Skeletal muscle tissue (tissue), 4 donors: ENCODE results near the gene POU6F2. TPM values are rescaled to one million over a fixed set of nuclear protein-coding genes. Genes with fewer than 3 reads are reported as not detected.
"Not testable (repeated sequence)": the region's sequence is repeated elsewhere in the genome, so short reads cannot be mapped to it uniquely, and the experiment has no call there.

Experiments
- H3K27ac ChIP-seq: one replicate; pipeline ENCODE4 v1.7.0; 2013; ENCODE audit warnings: mild to moderate bottlenecking, low read depth, low read length, inconsistent platforms
- H3K27me3 ChIP-seq, 3 donors: one replicate each; pipeline ENCODE4 v1.7.0; 2013; ENCODE audit warnings: low read length in 3 of 3; ENCODE audit not compliant: control insufficient read depth in 3 of 3, insufficient read depth in 3 of 3
- H3K36me3 ChIP-seq, 3 donors: one replicate each; pipeline ENCODE4 v1.7.0; 2013; ENCODE audit warnings: low read length in 3 of 3; ENCODE audit not compliant: control insufficient read depth in 3 of 3, insufficient read depth in 3 of 3
- H3K4me1 ChIP-seq, 3 donors: one replicate each; pipeline ENCODE4 v1.7.0; 2013; ENCODE audit warnings: low read length in 3 of 3, mild to moderate bottlenecking in 3 of 3; ENCODE audit not compliant: control insufficient read depth in 3 of 3, insufficient read depth in 3 of 3
- H3K4me3 ChIP-seq, 3 donors: one replicate each; pipeline ENCODE4 v1.7.0; 2013; ENCODE audit warnings: low read length in 3 of 3
- H3K9ac ChIP-seq, 3 donors: one replicate each; pipeline ENCODE4 v1.7.0; 2013; ENCODE audit warnings: low read length in 3 of 3, mild to moderate bottlenecking in 3 of 3, moderate library complexity in 2 of 3, low read depth in 1 of 3
- H3K9me3 ChIP-seq, 3 donors: one replicate each; pipeline ENCODE4 v1.7.0; 2013; ENCODE audit warnings: low read length in 3 of 3; ENCODE audit not compliant: control insufficient read depth in 3 of 3
- total RNA-seq: library from RNA; depleted of rRNA; stranded (reverse); fragments of >200 nt; gene quantifications from one replicate; pipeline ENCODE4 v1.2.3, GENCODE V29; 2014
- donor health status: Osteomylitis.

The POU6F2 gene
- total RNA-seq, 1 donor from 2014 or later, result not detected

DNA sequence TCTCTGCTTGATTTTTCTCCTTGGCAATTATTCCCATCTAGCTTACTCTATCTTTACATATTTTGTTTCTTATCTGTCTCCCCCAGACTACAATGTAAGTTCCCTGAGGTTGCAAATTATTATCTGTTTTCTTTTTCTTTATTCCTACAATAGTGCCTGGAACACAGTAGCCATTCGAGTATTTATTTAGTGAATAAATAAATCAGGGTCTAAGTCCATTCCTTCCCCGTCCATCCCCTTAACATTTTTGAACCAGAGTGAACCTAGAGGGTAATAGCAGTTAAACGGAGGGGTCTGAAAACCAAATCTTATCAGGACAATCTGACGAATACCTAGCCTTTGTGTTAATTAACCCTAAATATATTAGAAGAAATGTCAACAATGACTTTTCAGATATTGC lies 335.7 kb downstream of the POU6F2 start:
- H3K27ac ChIP-seq, result no peak overlapping the region
- no peaks in the 10 kb centered on the region for H3K4me1 ChIP-seq
- peaks cover 0 to 7% (median 4%) of the 10 kb centered on the region in 3 donors for H3K27me3 ChIP-seq
- H3K9ac ChIP-seq, result no peak overlapping the region
- no peak overlapping the region for H3K4me3 ChIP-seq
- no peaks in the 10 kb centered on the region for H3K9me3 ChIP-seq
- H3K36me3 ChIP-seq, result no peaks in the 10 kb centered on the region

DNA sequence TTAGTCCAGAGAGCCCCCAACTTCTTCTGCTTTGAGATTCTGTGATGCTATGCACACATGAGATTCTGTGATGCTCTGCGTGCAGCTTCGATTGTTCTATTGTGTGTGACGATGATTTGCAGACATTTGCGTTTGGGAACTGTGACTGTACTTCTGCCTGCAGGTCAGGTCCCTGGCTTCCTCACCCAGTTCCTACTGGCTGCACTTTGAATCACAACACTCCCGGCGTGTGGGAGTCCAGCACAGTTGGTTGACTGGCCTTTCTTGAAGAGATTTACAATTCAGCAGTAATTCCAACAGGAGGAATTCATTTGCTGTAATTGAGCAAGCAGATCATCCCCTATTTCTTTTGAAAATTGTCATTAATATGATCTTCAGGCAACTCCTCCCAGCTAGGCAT lies 336.3 kb downstream of the POU6F2 start:
- Histone ChIP-seq H3K36me3 (no peaks in the 10 kb centered on the region), H3K9ac (no peak overlapping the region), H3K9me3 (no peaks in the 10 kb centered on the region), H3K27me3 (peaks cover 0 to 5% (median 4%) of the 10 kb centered on the region in 3 donors), H3K27ac (no peak overlapping the region), H3K4me3 (no peak overlapping the region), H3K4me1 (no peaks in the 10 kb centered on the region)

DNA sequence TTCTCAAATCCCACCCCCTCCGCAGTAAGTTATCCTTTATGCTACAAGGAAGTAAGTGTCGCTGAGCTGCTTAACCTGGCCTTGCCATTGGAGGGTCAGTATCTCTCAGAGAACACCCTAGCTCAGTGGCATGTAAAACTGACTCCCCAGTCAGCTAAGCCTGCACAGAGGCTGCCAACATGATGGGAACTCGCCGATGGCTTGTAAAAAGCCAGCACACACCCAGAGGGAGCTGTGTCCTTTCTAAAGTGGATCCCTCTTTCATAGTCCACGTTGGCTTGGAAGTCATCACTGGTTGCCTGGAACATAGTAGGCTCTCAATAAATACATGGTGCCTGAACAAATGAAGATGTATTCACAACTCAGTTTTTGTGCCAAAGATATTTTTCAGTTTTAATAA lies 339.4 kb downstream of the POU6F2 start:
- Histone ChIP-seq H3K36me3 (no peaks in the 10 kb centered on the region), H3K27ac (no peak overlapping the region), H3K4me3 (no peak overlapping the region), H3K9ac (no peak overlapping the region), H3K4me1 (no peaks in the 10 kb centered on the region), H3K9me3 (no peaks in the 10 kb centered on the region), H3K27me3 (peaks cover 0 to 8% (median 4%) of the 10 kb centered on the region in 3 donors)

DNA sequence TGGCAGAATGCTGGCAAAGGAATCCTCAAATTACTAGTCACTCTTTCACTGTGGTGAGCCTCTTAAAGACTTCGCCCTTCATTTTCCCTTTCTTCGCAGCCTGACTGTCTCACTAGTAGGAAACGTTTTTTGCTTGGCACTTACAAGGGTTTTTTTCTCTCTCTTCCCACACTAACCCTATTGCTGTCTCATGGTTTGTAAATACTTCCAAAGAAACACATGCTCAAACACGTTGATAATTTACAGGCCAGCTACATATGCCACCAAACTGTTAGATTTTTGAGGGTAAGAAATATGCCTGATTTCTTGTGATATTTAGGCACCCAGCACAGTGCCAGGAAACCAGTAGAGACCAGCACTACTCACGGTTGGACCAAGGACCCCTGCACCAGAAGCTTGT lies 340.2 kb downstream of the POU6F2 start:
- H3K4me1 ChIP-seq, result no peaks in the 10 kb centered on the region
- H3K9me3 ChIP-seq, result no peaks in the 10 kb centered on the region
- no peak overlapping the region for H3K9ac ChIP-seq
- H3K27ac ChIP-seq, result no peak overlapping the region
- H3K27me3 ChIP-seq, result peaks cover 0 to 8% (median 4%) of the 10 kb centered on the region in 3 donors
- no peak overlapping the region for H3K4me3 ChIP-seq
- no peaks in the 10 kb centered on the region for H3K36me3 ChIP-seq

DNA sequence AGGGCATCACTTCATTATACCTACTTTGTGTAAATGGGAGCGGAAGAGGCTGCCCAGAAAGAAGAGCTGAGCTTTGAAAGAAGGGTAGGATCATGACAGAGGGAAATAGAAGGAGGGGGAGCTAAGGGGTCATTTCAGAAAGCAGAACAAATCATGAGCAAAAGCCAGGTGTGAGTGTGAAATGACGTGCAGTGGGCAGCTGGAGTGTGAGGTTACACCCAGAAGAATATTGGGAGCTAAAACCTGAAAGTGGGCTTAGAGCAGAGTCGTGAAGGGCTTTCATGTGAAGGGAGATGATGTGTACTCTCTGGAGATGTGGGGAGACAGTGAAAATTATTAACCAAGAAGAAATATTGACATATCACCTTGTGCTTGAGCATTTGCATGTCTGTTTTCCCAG lies 343.5 kb downstream of the POU6F2 start:
- Histone ChIP-seq H3K36me3 (no peaks in the 10 kb centered on the region), H3K9ac (no peak overlapping the region)

DNA sequence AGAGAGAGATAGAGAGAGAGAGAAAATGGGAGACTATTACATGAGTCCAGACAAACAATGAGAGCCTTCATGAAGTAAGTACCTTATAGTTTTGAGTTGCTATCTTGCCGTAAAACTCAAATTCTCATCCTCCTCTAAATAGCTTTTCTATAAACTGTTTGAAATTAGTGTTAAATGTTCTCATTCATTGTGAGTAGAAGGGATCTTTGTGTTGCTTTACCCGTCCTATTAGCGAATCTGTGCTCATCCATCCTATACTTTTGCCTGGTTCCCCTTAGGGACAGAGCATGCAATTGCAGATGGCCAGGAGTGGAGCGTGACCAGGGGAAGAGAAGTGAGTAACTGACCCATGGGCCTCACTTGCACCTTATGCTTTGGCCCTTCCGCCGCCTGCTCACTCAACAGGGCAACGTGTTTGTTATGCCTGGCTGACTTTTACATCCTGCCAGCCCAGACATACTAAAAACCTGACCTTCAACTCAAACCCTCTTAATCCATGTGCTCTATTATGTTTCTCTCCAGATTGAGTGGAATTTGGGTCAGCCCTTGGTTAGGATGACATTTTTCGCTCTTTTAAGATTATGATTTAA lies 344.3 kb downstream of the POU6F2 start:
- no peaks in the 10 kb centered on the region for H3K9me3 ChIP-seq
- no peak overlapping the region for H3K9ac ChIP-seq
- H3K4me3 ChIP-seq, result no peak overlapping the region
- H3K36me3 ChIP-seq, result no peaks in the 10 kb centered on the region
- no peak overlapping the region for H3K27ac ChIP-seq
- H3K4me1 ChIP-seq, result no peaks in the 10 kb centered on the region
- peaks cover 0 to 5% (median 0%) of the 10 kb centered on the region in 3 donors for H3K27me3 ChIP-seq

More for the DNA sequence above, 343.5 kb downstream of the POU6F2 start:
- Histone ChIP-seq H3K27me3 (peaks cover 0 to 5% (median 0%) of the 10 kb centered on the region in 3 donors), H3K4me1 (no peaks in the 10 kb centered on the region), H3K27ac (no peak overlapping the region), H3K4me3 (no peak overlapping the region), H3K9me3 (no peaks in the 10 kb centered on the region)

DNA sequence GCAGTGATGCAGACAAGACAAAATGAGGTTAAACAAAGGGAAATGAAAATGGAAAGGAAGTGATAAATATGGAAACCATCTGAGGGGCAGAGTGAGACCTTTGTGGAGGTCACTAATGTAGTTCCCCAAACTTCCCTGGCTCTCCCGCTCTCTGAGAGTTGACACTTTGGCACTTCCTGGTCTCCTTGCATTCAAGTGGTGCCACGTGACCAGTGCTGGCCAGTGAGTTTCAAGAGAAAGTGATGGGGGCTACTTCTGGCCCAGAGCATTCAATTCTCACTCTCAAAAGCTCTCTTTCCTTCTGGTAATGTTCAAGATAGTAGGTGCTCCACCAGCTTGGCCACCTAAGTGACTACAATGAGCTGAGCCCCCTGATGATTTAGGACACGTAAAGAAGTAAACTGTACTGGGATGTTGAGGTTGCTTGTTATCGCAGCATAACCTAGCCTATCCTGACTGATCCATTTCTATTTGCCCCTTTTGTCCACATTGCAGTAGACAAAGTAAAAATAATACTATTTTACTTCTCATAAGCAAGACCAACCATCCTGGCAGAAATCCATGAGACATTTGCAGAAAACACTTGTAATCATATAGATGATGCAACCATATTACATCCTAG lies 346.5 kb downstream of the POU6F2 start:
- Histone ChIP-seq H3K4me1 (no peaks in the 10 kb centered on the region), H3K36me3 (no peaks in the 10 kb centered on the region), H3K27me3 (peaks cover 0 to 5% (median 0%) of the 10 kb centered on the region in 3 donors), H3K9me3 (no peaks in the 10 kb centered on the region), H3K27ac (no peak overlapping the region), H3K9ac (no peak overlapping the region), H3K4me3 (no peak overlapping the region)

DNA sequence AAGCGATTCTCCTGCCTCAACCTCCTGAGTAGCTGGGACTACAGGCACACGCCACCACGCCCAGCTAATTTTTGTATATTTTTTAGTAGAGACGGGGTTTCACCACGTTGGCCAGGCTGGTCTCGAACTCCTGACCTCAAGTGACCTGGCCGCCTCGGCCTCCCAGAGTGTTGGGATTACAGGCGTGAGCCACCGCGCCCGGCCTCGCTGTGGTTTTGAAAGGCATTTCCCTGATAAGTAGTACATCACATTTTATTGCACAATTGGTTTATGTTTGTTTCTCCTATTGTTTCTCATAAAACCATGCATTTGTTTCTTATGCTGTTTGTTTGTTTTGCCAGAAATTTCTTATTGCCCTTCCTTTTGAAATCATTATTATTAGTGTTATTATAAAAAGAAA lies 353.9 kb downstream of the POU6F2 start:
- not testable (repeated sequence) for H3K27me3 ChIP-seq, H3K4me1 ChIP-seq, H3K27ac ChIP-seq, H3K36me3 ChIP-seq, H3K9ac ChIP-seq, H3K4me3 ChIP-seq, H3K9me3 ChIP-seq

DNA sequence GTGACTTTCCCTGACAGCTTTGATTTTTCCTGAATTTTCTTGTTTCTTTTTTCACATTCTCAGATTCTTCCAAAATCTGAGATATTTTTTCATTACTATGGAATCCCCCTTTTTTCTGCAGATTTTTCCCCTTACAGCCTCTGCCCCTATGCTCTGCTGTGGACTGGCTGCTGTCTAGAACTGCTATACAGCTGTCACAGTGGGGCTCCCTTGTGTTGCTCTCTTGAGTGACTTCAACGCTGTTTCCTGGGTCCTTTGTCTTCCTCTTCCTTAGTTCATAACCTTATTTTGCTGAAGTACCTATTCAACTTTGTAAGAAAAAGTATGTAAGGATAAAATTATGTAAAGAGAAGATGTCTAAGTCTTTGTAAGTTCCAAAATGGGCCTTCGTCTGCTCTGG lies 354.4 kb downstream of the POU6F2 start:
- H3K9me3 ChIP-seq, result no peaks in the 10 kb centered on the region

DNA sequence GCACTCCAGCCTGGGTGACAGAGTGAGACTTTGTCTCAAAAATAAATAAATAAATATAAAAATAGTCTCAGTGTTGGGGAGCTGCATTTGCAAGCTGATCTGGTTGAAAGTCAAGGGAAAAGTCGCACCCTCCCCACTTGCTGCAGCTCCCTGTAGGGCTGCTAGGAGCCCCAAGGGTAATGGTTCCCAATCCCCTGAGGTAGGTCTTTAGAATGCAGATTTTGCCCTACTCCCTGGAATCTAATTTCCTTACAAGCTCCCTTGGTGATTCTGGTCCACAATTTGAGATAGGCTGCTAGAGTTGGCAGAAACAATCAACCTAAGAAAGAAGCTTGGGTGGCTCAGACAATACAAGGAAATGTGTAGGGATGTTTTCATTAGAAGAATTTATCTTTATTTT lies 356.0 kb downstream of the POU6F2 start:
- no peak overlapping the region for H3K4me3 ChIP-seq
- peaks cover 0 to 3% (median 0%) of the 10 kb centered on the region in 3 donors for H3K27me3 ChIP-seq
- no peak overlapping the region for H3K9ac ChIP-seq
- no peaks in the 10 kb centered on the region for H3K36me3 ChIP-seq
- H3K27ac ChIP-seq, result no peak overlapping the region
- no peaks in the 10 kb centered on the region for H3K4me1 ChIP-seq
- no peaks in the 10 kb centered on the region for H3K9me3 ChIP-seq

More for the DNA sequence above, 354.4 kb downstream of the POU6F2 start:
- Histone ChIP-seq H3K27ac (no peak overlapping the region), H3K4me3 (no peak overlapping the region), H3K9ac (no peak overlapping the region), H3K4me1 (no peaks in the 10 kb centered on the region), H3K36me3 (no peaks in the 10 kb centered on the region), H3K27me3 (peaks cover 0 to 3% (median 0%) of the 10 kb centered on the region in 3 donors)
